Subcutaneous abdominal adipose tissue (tissue), 5 donors: ENCODE measurements around the gene PLA2G4F.

Experiments used
- H3K27ac ChIP-seq: one replicate; pipeline ENCODE4 v1.7.0; 2013; ENCODE audit warnings: low read depth, mild to moderate bottlenecking, inconsistent platforms, low read length, moderate library complexity
- H3K27me3 ChIP-seq, 5 donors: one replicate each; pipeline ENCODE4 v1.7.0; 2013; ENCODE audit warnings: low read length in 5 of 5, inconsistent platforms in 1 of 5; ENCODE audit not compliant: control insufficient read depth in 5 of 5, insufficient read depth in 4 of 5
- H3K36me3 ChIP-seq, 5 donors: one replicate each; pipeline ENCODE4 v1.7.0; 2013; ENCODE audit warnings: low read length in 5 of 5; ENCODE audit not compliant: control insufficient read depth in 5 of 5, insufficient read depth in 5 of 5
- H3K4me1 ChIP-seq, 5 donors: one replicate each; pipeline ENCODE4 v1.7.0; 2013; ENCODE audit warnings: low read length in 5 of 5, mild to moderate bottlenecking in 3 of 5, moderate library complexity in 1 of 5; ENCODE audit not compliant: control insufficient read depth in 5 of 5, insufficient read depth in 5 of 5
- H3K4me3 ChIP-seq, 5 donors: one replicate each; pipeline ENCODE4 v1.7.0; 2013; ENCODE audit warnings: low read length in 5 of 5, low read depth in 1 of 5
- H3K9ac ChIP-seq, 5 donors: one replicate each; pipeline ENCODE4 v1.7.0; 2013; ENCODE audit warnings: low read length in 5 of 5, mild to moderate bottlenecking in 4 of 5, moderate library complexity in 3 of 5
- H3K9me3 ChIP-seq, 5 donors: one replicate each; pipeline ENCODE4 v1.7.0; 2013; ENCODE audit warnings: low read length in 5 of 5; ENCODE audit not compliant: control insufficient read depth in 5 of 5
- donor health status: healthy.
- donor health status: healthy.
- donor health status: healthy.
- donor health status: healthy.
- donor health status: healthy.

PLA2G4F gene

DNA sequence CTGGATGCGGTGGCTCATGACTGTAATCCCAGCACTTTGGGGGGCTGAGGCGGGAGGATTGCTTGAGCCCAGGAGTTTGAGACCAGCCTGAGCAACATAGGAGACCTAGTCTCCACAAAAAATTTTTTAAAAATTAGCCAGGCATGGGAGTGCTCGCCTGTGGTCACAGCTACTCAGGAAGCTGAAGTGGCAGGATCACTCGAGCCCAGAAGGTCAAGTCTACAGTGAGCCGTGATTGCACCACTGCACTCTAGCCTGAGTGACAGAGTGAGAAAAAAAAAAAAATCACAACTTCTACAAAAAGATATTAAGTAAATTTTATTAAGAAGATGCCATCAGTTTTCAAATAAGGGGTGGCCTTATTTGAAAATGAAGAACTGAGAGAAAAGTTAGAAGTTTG, 50.1 kb downstream of the PLA2G4F start:
- Histone ChIP-seq H3K27ac (no peak overlapping the region), H3K27me3 (peaks cover 0 to 5% (median 0%) of the 10 kb centered on the region in 5 donors), H3K4me1 (peaks cover 0 to 8% (median 4%) of the 10 kb centered on the region in 5 donors)

GRCh38 chr15:42104095-42104891, 52.1 kb downstream of the PLA2G4F start:
- Histone ChIP-seq H3K27ac (no peak overlapping the region), H3K36me3 (no peaks in the 10 kb centered on the region), H3K27me3 (peaks cover 0 to 5% (median 0%) of the 10 kb centered on the region in 5 donors), H3K4me1 (peaks cover 0 to 14% (median 6%) of the 10 kb centered on the region in 5 donors), H3K9ac (peak overlapping the region in 1 of 5 donors; percentile 19), H3K4me3 (no peak overlapping the region), H3K9me3 (no peaks in the 10 kb centered on the region)

More for the DNA sequence above, 50.1 kb downstream of the PLA2G4F start:
- no peak overlapping the region for H3K4me3 ChIP-seq
- H3K9me3 ChIP-seq: no peaks in the 10 kb centered on the region
- no peaks in the 10 kb centered on the region for H3K36me3 ChIP-seq
- no peak overlapping the region for H3K9ac ChIP-seq

DNA sequence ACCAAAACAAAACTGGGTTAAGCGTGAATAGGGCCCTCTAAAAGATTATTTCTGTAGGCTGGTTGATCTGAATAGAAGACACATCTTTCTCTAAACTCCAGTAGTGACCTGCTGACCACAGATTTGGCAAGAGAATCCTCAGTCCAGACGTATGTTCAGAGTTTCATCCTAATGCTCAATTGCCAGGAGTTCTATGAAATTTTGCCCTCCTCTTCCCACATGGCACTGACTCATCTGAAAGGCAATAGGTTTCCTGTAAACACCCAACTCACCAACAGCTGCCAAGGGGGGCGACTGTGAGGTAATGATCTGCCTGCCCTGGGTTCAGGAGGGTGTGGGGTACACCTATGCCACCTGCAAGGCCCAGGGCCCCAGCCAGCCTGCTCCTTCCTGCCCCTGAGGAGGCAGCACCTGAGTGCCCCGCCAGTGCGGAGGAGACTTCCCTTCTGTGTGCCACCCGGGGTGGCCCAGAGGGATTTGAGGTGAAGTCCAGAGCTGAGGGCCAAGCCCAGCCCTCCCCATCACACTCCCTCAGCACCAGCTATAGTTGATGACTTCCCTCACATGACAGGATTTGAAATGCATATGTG, 53.7 kb downstream of the PLA2G4F start:
- Histone ChIP-seq H3K9me3 (no peaks in the 10 kb centered on the region), H3K4me3 (no peak overlapping the region), H3K9ac (no peak overlapping the region), H3K27me3 (peaks cover 0 to 5% (median 0%) of the 10 kb centered on the region in 5 donors), H3K27ac (no peak overlapping the region), H3K4me1 (peaks cover 0 to 14% (median 6%) of the 10 kb centered on the region in 5 donors), H3K36me3 (no peaks in the 10 kb centered on the region)

DNA sequence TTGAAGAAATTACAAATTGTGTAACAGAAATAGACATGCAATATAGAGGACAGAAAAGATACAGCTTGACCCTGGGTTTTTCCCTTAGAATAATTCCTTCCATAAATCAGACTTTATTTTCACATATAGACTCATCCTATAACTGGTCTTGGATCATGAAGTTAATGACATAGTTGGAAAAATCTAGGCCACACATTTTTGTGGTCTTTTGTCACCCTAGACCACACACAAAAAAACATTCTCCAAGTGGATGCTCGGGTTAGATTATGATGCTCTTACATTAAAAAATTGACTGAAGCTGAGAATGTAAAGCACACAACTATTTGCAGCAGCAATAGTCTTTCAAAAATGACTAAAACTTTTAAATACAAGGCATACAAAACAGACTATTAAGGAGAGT, 54.6 kb downstream of the PLA2G4F start:
- no peaks in the 10 kb centered on the region for H3K9me3 ChIP-seq
- no peak overlapping the region for H3K4me3 ChIP-seq
- no peak overlapping the region for H3K9ac ChIP-seq
- H3K36me3 ChIP-seq: no peaks in the 10 kb centered on the region
- no peak overlapping the region for H3K27ac ChIP-seq
- H3K27me3 ChIP-seq: no peaks in the 10 kb centered on the region
- H3K4me1 ChIP-seq: peaks cover 0 to 10% (median 6%) of the 10 kb centered on the region in 5 donors

DNA sequence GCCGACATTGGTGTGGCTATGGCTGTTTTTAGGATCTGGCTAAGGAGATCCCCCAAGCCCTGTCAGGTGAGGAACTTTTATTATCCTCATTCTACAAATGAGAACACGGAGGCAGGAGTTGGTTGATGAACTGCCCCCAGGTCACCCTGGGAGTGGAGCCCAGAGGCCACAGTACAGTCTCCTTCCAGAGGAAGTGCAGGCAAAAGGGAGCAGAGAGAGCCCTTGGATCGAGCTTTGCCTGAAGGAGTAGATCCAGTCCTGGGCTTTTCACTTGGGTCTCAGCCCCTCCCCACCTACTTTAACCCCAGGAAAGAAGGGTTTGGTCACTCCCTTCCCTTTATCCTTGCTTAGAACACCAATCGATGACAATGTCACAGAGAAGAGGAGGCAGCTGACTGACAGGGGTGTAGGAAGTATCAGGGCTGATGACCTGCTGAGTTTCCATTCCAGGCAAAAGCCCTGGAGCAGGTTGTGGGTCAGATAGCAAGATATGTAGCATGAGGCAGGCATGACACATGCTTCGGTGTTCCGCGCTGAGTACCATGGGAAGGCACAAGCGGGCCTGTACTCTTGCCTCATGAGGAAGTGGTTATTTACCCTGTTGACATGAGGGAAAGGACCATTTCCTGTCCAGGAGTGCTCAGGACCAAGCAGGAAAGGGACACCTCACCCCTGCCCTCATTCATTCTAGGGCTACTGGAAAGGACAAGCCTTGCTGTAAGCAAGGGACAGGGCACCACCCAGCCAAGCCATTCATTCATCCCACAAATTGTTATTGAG, 56.2 kb downstream of the PLA2G4F start:
- Histone ChIP-seq H3K36me3 (no peaks in the 10 kb centered on the region), H3K27me3 (peaks cover 0 to 4% (median 0%) of the 10 kb centered on the region in 5 donors), H3K4me3 (no peak overlapping the region), H3K9me3 (no peaks in the 10 kb centered on the region), H3K9ac (no peak overlapping the region), H3K27ac (no peak overlapping the region), H3K4me1 (peaks cover 0 to 10% (median 6%) of the 10 kb centered on the region in 5 donors)

DNA sequence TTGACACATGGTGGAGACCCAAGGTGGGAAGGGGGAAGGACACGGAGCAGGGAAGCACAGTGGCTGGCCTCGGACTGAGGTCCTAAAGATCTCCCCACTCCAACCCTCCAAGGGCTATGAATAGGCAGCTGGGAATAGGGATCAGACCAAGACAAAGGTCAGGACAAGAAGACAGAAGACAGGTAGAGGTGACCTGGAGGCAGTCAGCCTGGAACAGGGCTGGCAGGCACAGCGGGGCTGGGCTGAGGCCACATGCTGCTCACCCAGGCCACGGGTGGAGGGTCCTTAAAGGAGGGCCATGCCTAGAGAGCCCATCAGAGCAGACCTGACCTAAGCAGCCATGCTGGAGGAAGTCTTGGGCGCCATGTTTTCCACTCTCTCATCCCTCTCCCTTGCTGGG, 59.4 kb downstream of the PLA2G4F start:
- peaks cover 0 to 19% (median 11%) of the 10 kb centered on the region in 5 donors for H3K4me1 ChIP-seq
- H3K4me3 ChIP-seq: no peak overlapping the region
- H3K9me3 ChIP-seq: no peaks in the 10 kb centered on the region
- H3K9ac ChIP-seq: no peak overlapping the region
- H3K36me3 ChIP-seq: no peaks in the 10 kb centered on the region
- H3K27me3 ChIP-seq: peaks cover 0 to 7% (median 3%) of the 10 kb centered on the region in 5 donors
- no peak overlapping the region for H3K27ac ChIP-seq

GRCh38 chr15:42094512-42094963, 61.9 kb downstream of the PLA2G4F start, which contains the start of gene PLA2G4D:
PLA2G4D (minus strand) TSS chr15:42094562; CDS start chr15:42094459, 103 bp downstream.
- Histone ChIP-seq H3K27ac (no peak within 1 kb of the TSS), H3K4me1 (peaks cover 0 to 14% (median 10%) of the 10 kb centered on the region in 5 donors), H3K9me3 (no peaks in the 10 kb centered on the region), H3K9ac (no peak within 1 kb of the TSS), H3K4me3 (no peak within 1 kb of the TSS), H3K36me3 (no peaks in the 10 kb centered on the region), H3K27me3 (peaks cover 0 to 10% (median 4%) of the 10 kb centered on the region in 5 donors)

GRCh38 chr15:42093966-42094365, 62.5 kb downstream of the PLA2G4F start:
- no peaks in the 10 kb centered on the region for H3K36me3 ChIP-seq

GRCh38 chr15:42092398-42093318, 63.8 kb downstream of the PLA2G4F start:
- Histone ChIP-seq H3K4me3 (no peak overlapping the region), H3K27me3 (peaks cover 9 to 17% (median 11%) of the 10 kb centered on the region in 5 donors), H3K9ac (no peak overlapping the region), H3K36me3 (no peaks in the 10 kb centered on the region), H3K9me3 (no peaks in the 10 kb centered on the region), H3K27ac (no peak overlapping the region), H3K4me1 (peaks cover 0 to 14% (median 10%) of the 10 kb centered on the region in 5 donors)

More at GRCh38 chr15:42093966-42094365, 62.5 kb downstream of the PLA2G4F start:
- Histone ChIP-seq H3K9ac (no peak overlapping the region), H3K27me3 (peaks cover 0 to 12% (median 4%) of the 10 kb centered on the region in 5 donors), H3K4me3 (no peak overlapping the region), H3K4me1 (peaks cover 0 to 14% (median 10%) of the 10 kb centered on the region in 5 donors), H3K9me3 (no peaks in the 10 kb centered on the region), H3K27ac (no peak overlapping the region)
